Measurements from ENCODE around the gene INKA1.

DNA sequence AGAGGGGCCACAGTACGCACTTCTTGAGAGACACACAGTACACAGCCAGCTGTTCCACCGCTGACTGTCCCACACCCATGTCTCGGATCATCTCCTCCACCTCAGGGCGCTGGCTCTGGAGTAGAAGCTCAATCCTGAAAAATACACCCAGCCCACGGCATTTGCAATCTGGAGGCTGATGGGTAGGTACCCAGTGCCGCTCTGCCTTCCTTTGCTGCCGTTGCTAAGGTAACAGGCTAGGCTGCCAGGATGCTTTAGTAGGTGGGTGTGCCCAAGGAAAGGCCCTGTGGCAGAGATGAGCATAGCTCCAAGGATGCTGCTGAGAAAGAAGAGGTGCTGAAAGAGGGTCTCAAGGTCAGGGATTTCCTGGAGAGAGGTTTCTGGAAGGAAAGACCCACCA is 38.7 kb downstream of the INKA1 start:
- no peak for TF ChIP-seq CTCF (IDR thresholded peaks at IDR 0.05; ENCODE audit: poor library complexity)
- no peak for TF ChIP-seq EZH2 (IDR thresholded peaks at IDR 0.05; ENCODE audit: borderline replicate concordance)

All from hepatocyte (in vitro differentiated cells).